NCI-H526 treated with DMSO at 0.1 percent for 48 hours (cell line): Measurements from ENCODE around the gene MSANTD7.
A peak's percentile ranks its signal among the peaks of the same experiment; 100 is the strongest.
"Not testable (repeated sequence)": the region's sequence is repeated elsewhere in the genome, so short reads cannot be mapped to it uniquely, and the experiment has no call there.

Experiments
- DNase-seq: peaks from one replicate; lab custom pipeline; 2025; lab: John Stamatoyannopoulos, UW

Gene MSANTD7, protein sequence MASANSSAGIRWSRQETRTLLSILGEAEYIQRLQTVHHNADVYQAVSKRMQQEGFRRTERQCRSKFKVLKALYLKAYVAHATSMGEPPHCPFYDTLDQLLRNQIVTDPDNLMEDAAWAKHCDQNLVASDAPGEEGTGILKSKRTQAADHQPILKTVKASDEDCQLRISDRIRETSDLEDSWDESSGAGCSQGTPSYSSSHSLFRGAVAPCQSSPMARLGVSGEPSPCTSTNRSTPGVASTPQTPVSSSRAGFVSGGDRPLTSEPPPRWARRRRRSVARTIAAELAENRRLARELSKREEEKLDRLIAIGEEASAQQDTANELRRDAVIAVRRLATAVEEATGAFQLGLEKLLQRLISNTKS

DNA sequence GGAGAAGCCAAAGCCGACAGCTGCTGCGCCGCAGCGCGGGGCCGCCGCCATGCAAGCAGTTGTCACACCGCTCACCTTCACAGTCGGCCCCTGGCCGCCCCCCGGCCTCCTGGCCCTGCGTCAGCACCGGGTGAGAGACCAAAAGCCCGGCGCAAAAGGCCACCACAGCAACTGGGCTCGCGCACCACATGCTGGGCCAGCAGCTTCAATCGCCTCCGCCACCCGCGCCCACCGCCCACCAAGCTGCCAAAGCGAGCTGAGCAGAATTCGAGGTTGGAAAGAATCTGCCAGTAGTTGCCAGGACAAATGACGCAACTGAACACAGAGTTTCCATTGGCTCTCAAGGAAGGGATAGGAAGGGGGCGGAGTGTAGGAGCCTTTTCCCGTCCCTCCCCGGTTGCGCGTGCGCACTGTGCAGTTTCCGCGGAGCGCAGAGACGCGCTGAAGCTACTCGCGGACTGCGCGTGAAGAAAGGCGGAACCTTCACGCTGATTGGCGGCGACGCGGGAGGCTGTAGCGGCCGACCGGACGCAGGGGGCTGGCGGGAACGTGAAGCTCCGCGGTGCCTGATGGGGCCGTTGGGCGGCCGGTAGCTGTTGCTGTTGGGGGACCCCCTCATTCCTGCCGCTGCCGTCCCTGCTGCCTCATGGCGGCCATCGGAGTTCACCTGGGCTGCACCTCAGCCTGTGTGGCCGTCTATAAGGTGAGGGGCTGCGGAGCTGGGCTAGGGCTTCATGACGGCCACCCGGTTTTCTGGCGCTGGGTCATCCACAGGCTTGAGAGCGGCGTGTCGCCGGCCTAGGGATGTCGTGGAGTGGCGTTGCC lies at the start of gene MSANTD7, which contains the start of the genes CDNF and HSPA14:
Gene MSANTD7, plus strand, starts transcription at position 550 of the 825 bp plus-strand sequence. CDS start 3,979 bp downstream, outside the sequence.
Gene CDNF, minus strand, starts transcription at position 281 of the 825 bp plus-strand sequence. Its CDS starts 91 bp downstream, at position 190.
Gene HSPA14, plus strand, starts transcription at position 550 of the 825 bp plus-strand sequence. Its CDS starts 97 bp downstream, at position 647.
- peak; percentile 87 for DNase-seq

DNA sequence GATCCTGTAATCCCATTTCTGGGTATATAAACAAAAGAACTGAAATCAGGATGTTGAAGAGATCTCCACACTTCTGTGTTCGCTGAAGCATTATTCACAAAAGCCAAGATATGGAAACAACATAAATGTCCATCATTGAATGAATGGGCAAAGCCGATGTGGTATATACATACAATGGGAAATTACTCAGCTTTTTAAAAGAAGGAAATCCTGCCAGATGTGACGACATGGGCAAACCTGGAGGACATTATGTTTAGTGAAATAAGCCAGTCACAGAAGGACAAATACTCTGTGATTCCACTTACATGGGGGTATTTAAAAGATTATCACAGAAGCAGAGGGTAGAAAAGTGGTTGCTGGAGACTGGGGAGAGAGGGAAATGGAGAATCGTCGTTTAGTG lies 39.5 kb upstream of the MSANTD7 start:
- DNase-seq, result no peak

DNA sequence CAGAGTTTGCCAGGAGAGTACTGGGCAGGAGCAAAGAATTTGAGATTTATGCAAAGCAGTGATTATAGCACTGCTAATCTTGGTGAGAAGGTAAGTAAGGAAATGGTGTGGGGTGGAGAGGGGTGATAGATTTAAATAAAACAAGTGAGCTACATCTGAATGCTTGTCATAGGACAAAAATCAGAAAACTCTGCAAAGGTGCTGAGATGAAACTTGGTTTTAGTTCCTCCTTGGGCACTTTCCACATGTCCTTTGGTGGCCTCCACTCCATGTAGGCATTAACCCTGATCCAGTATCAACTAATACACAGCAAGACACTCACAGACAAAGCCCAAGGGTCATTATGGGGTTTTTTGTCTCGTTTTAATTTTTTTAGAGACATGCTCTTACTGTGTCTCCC lies 37.7 kb upstream of the MSANTD7 start:
- DNase-seq, result no peak

DNA sequence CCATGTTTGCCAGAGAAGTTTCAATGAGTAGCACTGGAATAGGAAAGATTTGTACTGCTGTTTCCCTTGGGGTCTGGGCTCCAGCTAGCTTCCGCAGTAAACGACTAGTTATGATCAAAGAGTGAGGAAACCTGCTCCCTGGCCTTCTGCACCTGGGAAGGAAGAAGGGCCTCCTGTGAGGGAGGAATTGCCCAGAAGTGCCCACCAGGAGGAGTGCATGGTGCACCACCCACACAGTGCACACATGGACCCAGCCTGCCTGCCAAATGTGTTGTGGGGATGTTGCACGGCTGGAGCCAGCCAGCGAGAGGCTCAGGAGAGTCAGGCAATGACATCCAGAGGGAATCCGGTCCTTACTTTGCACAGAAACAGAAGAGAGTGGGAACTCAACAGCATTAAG lies 36.4 kb upstream of the MSANTD7 start:
- no peak for DNase-seq

DNA sequence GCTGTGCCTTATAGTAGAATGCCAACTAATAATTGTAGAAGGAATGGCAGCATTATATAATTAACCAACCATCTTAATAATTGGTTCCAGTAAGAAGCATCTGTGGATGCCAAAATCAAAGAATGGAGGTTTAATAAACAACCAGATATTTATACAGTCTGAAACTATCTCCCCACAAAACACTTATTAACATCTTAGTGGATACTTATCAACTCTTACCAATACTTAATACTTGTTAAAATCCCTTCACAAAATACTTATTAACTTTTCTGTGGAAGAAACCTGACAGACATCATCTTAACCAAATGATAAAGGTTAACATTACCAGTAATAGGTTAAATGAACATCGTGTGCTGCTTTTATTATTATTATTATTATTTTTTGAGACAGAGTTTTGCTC lies 34.3 kb upstream of the MSANTD7 start:
- DNase-seq, result no peak

DNA sequence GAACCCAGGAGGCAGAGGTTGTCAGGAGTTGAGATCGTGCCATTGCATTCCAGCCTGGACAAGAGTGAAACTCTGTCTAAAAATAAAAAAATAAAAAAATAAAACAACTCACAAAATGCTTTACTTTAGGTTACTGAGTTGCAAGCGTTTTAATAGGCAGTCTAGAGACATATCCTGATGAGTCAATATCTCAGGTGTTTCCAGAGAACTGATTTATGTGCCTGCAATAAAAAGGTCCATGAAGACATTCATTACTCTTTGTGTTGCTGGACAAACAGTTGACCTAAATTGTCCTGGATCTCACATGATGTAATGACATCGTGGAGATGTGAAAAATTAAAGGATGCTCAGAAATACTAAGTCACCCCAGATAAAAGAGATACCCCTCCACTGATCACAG lies 31.8 kb upstream of the MSANTD7 start:
- DNase-seq, result no peak

DNA sequence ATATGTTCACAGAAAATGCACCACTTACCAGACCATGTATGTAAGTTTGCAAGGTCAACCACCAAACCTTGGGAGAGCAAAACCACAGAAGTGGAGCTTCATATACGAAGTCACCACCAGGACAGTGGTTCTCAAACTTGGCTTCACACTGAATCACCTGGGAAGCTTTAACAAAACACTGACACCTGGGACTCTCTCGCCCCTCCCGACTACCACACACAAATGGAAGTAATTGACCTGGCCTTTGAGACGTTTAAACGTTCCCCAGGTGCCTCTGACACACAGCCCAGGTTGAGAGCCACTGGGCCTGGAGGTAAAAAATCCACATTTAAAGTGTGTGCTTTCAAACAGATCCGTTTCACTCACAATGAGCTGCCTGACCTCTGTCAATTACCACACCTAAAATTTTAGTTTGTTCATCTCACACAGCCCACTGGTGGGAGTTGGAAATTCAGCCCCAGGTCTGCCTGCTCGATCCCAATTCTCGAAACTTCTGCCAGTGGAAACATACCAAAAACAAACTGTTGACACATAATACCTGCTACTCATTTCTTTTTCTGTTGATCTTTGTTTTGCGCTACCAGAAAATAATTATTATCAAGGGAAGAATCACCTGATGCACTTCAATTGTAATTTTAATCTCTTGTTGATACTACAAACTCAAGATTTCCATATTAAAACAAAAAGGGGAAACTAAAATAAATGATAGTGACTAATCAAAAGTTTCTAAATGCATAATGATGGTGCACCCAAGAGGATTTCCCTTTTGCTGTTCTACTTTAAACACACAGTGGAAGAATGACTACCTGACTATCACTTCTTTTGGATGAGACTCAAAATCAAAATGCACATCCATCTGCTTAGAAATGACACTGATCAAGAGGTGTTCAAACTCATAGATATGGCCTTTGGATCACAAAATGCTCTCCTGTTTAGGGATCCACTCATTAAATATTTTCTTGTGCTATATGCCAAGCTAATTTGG lies 26.8 kb upstream of the MSANTD7 start:
- no peak for DNase-seq

DNA sequence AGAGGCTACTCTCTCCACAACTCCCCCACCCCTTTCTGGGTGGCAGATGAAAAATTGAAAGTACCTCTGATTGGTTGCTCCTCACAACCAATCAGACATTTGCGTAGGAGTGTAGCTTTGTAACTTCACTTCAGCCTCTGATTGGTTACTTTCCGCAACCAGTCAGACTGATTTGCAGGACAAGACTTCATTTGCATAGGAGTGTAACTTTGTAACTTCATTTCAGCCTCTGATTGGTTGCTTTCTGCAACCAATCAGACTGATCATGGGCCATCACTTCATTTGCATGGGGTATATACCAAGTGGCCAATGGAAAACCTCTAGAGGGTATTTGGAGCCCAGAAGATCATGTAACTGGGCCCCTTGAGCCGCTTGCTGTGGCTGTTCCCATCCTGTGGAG lies 25.8 kb upstream of the MSANTD7 start:
- no peak for DNase-seq

DNA sequence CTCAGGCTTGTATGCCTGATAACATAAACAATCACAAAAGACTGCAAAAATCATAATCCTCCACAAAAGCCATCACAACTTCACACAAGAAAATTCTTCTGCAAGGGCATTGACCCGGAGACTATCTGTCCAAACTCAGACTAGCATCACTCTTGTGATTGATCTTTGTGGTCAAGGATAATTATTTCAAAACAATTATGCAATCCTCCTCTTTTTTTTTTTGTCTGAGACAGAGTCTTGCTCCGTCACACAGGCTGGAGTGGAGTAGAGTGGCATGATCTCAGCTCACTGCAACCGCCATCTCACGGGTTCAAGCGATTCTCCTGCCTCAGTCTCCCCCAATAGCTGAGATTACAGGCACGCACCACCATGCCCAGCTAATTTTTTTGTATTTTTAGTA lies 22.4 kb upstream of the MSANTD7 start:
- no peak for DNase-seq

DNA sequence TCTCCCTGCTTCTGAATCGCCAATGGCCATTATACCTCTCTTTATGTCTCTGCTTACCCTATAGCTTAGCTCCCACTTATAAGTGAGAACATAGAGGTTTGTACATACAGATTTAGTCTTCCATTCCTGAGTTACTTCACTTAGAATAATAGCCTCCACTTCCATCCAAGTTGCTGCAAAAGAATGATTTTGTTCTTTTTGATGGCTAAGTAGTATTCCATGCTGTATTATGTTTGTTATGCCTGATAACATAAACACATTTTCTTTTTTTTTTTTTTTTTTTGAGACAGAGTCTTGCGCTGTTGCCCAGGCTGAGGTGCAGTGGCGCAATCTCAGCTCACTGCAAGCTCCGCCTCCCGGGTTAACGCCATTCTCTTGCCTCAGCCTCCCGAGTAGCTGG lies 21.4 kb upstream of the MSANTD7 start:
- not testable (repeated sequence) for DNase-seq

DNA sequence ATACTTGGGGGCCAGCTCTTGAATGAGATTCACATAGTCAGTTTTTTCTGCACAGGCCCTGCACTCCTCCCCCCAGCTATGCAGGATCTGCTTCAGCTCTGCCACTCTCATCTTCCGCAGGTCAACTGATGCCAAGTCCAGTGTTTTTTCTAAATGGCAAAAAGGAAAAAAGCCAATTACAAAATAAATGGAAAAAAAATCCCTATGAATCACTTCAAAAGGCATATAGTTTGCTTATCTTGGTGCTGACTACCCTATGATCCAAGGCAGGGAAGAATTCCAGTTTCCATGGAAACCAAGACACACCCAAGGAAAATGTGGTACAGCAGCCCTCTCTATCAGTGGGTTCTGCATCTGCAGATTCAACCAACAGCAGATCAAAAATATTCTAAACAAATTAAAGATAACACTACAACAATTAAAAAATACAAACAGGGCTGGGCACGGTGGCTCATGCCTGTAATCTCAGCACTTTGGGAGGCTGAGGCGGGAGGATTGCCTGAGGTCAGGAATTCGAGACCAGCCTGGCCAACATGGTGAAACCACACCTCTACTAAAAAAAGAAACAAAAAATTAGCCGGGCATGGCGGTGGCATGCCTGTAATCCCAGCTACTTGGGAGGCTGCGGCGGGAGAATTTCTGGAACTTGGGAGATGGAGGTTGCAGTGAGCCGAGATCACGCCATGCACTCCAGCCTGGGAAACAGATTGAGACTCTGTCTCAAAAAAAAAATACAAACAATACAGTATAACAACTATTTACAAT lies 17.9 kb upstream of the MSANTD7 start:
- DNase-seq, result no peak

DNA sequence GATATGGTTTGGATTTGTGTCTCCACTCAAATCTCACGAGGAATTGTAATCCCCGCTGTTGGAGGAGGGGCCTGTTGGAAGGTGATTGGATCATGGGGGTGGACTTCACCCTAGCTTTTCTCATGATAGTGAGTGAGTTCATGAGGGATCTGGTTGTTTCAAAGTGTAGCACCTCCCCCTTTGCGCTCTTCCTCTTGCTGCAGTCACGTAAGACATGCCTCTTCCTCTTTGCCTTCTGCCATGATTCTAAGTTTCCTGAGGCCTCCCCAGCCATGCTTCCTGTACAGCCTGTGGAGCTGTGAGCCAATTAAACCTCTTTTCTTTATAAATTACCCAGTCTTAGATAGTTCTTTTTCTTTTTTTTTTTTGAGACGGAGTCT lies 17.3 kb upstream of the MSANTD7 start:
- DNase-seq, result no peak

DNA sequence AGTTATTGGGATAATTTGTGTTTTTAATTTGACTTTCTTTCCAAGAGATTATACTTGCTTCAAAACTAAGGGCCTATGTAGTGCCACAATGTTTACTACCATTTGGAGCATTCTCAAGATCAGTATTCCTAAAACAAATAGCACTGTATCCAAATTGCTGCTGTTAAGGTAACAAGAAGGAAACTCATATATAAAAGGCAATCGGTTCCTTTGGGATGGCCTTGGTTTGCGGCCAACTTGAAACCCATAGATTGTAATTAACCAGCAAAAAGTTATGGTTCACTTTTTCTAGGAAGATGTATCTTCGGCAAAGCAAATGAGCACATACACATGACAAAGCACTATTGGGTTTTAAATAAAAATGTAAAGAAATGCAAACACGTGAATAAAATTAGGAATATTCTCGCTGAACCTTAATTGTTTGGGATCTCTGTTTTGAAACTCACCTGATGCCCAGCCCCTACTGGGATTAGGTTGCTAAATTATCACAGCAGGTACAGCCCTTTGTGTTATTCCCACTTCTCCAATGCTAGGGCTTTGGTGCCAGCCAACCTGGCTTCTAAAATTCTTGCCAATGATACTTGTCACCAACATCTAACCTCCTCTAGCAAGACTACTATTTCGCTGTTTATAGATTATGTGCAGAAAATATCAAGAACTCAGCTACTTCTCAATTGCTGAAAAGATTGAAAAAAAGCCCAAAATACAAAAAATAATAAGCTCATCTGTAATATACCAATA lies 16.3 kb upstream of the MSANTD7 start:
- DNase-seq, result no peak

DNA sequence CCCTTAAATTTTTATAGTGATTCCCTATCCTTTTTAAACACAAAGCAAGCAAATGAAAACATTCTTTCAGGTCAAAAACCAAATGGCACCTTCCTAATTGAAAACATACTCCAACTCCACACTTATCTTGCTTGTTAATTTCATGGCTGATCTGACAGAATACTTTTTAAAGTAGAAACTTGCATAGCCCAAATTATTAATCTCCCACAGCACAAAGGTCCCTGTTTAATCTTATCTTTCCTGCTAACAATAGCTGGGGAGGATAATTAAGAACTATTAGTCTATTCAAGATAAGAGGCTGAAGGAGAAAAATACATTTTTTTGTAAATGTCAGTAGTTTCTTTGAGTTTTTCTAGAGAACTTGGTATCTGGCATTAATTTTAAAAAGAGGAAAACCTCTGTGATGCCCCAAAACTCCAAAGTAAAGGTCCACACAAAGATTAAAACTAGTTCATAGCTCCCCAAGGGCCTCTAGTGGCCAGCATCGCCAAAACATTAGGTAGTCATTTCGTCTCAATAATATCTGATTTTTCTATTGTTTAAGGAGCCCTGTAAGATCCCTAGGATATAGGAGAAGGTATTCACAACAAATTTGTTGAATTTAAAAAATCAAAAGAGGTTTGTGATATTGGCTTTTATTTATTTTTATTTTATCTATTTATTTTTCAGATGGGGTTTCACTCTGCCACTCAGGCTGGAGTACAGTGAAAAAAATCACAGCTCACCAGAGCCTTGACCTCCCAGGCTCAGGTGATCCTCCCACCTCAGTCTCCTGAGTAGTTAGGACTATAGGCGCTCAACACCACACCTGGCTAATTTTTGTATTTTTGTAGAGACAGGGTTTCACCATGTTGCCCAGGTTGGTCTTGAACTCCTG lies 15.0 kb upstream of the MSANTD7 start:
- no peak for DNase-seq

DNA sequence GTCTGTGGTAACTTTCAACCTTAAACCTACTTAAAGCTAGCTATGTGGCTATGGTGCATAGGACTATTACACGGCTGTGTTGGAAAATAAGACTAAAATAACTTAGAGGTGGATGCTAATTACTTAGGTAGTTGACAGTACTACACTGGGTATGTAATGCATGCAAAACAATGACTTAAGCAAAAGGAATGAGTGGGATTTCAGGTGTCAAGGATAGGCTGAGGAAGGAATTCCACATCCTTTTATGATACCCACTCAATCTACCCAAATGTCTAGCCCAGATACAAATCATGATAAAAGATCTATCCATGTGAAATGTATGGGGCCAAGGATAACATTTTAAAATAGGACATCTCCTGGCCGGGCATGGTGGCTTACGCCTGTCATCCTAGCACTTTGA lies 14.1 kb upstream of the MSANTD7 start:
- no peak for DNase-seq

DNA sequence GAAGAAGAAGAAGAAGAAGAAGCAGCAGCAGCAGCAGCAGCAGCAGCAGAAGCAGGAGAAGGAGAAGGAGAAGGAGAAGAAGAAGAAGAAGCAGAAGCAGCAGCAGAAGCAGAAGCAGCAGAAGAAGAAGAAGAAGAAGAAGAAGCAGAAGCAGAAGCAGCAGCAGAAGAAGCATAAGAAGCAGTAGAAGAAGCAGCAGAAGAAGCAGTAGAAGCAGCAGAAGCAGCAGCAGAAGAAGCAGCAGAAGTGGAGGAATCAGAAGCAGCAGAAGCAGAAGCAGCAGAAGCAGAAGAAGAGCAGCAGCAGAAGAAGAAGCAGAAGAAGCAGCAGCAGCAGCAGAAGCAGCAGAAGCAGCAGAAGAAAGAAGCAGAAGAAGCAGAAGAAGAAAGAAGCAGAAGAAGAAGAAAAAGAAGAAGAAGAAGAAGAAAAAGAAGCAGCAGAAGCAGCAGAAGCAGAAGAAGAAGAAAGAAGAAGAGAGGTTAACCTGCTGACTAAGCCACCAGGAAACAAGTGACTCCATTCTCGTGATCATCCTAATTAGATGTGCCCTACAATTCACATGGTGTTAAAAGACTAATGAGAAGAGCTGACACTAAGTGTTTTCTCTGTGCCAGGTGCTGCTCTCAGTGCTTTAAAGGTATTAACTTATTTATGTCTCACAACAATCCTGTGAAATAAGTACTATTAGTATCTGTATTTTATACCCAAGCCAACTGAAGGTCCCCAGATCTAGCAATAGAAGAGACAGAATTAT lies 11.9 kb upstream of the MSANTD7 start:
- DNase-seq, result no peak

DNA sequence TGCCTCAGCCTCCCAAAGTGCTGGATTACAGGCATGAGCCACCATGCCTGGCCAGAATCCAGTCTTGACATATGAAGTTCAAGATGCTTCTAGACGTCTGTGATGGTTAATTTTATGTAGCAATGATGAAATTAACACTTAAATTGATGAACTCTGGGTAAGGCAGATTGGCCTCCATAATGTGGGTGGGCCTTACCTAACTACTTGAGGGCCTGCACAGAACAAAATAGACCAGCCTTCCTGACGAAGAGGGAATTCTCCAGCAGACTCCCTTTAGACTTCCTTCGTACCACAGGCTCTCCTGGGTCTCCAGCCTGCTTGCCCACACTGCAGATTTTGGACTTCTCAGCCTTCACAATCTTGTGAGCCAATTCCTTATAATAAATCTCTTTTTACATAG lies 5.0 kb upstream of the MSANTD7 start:
- no peak for DNase-seq

DNA sequence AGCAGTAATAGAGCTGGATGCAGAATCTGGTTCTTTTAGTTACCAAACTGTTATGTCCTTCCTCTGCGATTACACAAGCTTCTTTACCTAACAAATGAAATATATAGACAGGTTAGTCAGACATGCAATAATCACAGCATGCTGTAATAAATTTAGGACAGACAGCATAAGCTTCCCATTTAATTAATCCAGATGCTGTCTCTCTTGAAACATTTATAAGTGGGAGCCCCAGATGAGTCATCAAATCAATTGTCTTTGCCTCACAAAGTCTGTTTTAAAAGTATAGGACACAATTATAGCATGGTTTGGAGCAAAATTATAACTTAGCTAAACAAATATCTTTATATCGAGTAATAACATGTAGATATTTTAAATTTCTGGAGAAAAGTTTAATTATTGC lies 1.9 kb upstream of the MSANTD7 start:
- no peak for DNase-seq
